ENCODE measurements around the gene PAQR6. TPM values are rescaled to one million over a fixed set of nuclear protein-coding genes. Genes with fewer than 3 reads are reported as not detected.

Gene PAQR6
- total and polyA plus RNA-seq, 4 donors, result 0.22 to 0.85 (median 0.49) TPM

- H3K9me3 ChIP-seq (ENCODE audit: control insufficient read depth in 4 of 4, low read length in 3 of 4), result no peaks in the 10 kb centered on the region
- H3K4me3 ChIP-seq (ENCODE audit: low read depth in 1 of 3, low read length in 3 of 3), result no peak overlapping the region
- DNase-seq (ENCODE audit: low spot score), result no peak
These were observed 36.9 kb upstream of the PAQR6 start for GRCh38 chr1:156284757-156285156.

More at GRCh38 chr1:156284757-156285156, 36.9 kb upstream of the PAQR6 start:
- Histone ChIP-seq H3K27me3 (ENCODE audit: control insufficient read depth in 4 of 4, insufficient read depth in 4 of 4, low read length in 3 of 4) (no peaks in the 10 kb centered on the region), H3K9ac (ENCODE audit: low read depth in 1 of 2, low read length in 2 of 2) (no peak overlapping the region), H3K27ac (ENCODE audit: low read depth in 1 of 2, low read length in 2 of 2) (no peak overlapping the region), H3K4me1 (ENCODE audit: control insufficient read depth in 4 of 4, insufficient read depth in 4 of 4, low read length in 3 of 4) (peaks cover 4 to 37% (median 24%) of the 10 kb centered on the region in 4 donors), H3K36me3 (ENCODE audit: control insufficient read depth in 4 of 4, insufficient read depth in 3 of 4, low read depth in 1 of 4, low read length in 3 of 4) (peaks cover 0 to 9% (median 3%) of the 10 kb centered on the region in 4 donors)
- no peak for TF ChIP-seq TAF1 (conservative IDR thresholded peaks at IDR 0.05)
- TF ChIP-seq MAX (IDR thresholded peaks at IDR 0.05), result no peak
- TF ChIP-seq CTCF (IDR thresholded peaks at IDR 0.05; ENCODE audit: low read depth, low read length, missing input control), result no peak
- TF ChIP-seq FOXA1 (IDR thresholded peaks at IDR 0.05), result no peak
- no peak for TF ChIP-seq GABPA (IDR thresholded peaks at IDR 0.05 in 1 of 2, conservative IDR thresholded peaks at IDR 0.05 in 1 of 2)
- TF ChIP-seq HNF4A (conservative IDR thresholded peaks at IDR 0.05), result no peak
- TF ChIP-seq YY1 (IDR thresholded peaks at IDR 0.05), result no peak
- TF ChIP-seq JUND (IDR thresholded peaks at IDR 0.05), result no peak
- TF ChIP-seq NR2F2 (IDR thresholded peaks at IDR 0.05), result no peak
- TF ChIP-seq RAD21 (IDR thresholded peaks at IDR 0.05), result no peak
- TF ChIP-seq ATF3 (IDR thresholded peaks at IDR 0.05), result no peak
- no peak for TF ChIP-seq SP1 (IDR thresholded peaks at IDR 0.05)
- no peak for TF ChIP-seq RXRA (IDR thresholded peaks at IDR 0.05)
- no peak for TF ChIP-seq EGR1 (IDR thresholded peaks at IDR 0.05; ENCODE audit: low read depth in 2 of 2)
- no peak for TF ChIP-seq REST (IDR thresholded peaks at IDR 0.05)
- no peak for TF ChIP-seq HNF4G (IDR thresholded peaks at IDR 0.05)
- no peak for TF ChIP-seq FOXA2 (IDR thresholded peaks at IDR 0.05)
- no peak for TF ChIP-seq ZBTB33 (IDR thresholded peaks at IDR 0.05)
- 83% methylated on average over 4 of the region's 4 CpGs for WGBS

Measured in liver (tissue), 9 donors.